Activated B cell treated with CpG ODN at 0.5 μM for 24 hours (primary cell): ENCODE results near the gene SMAD9. TPM values are rescaled to one million over a fixed set of nuclear protein-coding genes. Genes with fewer than 3 reads are reported as not detected.

Experiments used
- ATAC-seq: fragments of 200-7000 bp; cut with Tn5 transposase; one replicate; pipeline ENCODE4 v1.10.0; 2021; ENCODE audit warnings: low read depth, mild to moderate bottlenecking, moderate library complexity
- CTCF ChIA-PET: fragments of 350-600 bp; sonication (Branson Sonifier 250); formaldehyde crosslinking; loops from one replicate; lab custom pipeline; 2021; ENCODE audit warnings: antibody characterized with exemption; lab: Charles Lee
- POLR2A ChIA-PET: fragments of 350-600 bp; sonication (Branson Sonifier 250); formaldehyde crosslinking; loops from one replicate; lab custom pipeline; 2021; ENCODE audit warnings: antibody characterized with exemption; lab: Charles Lee
- DNase-seq: peaks from one replicate; pipeline ENCODE4 v3.0.0; 2022
- H3K27ac Mint-ChIP-seq: one replicate; pipeline ENCODE4 v1.8.0; 2020; ENCODE audit warnings: mixed read lengths
- H3K27me3 Mint-ChIP-seq: one replicate; pipeline ENCODE4 v1.8.0; 2021; ENCODE audit warnings: mixed read lengths
- H3K36me3 Mint-ChIP-seq: one replicate; pipeline ENCODE4 v1.8.0; 2021; ENCODE audit warnings: low read depth, mixed read lengths
- H3K4me1 Mint-ChIP-seq: one replicate; pipeline ENCODE4 v1.8.0; 2021; ENCODE audit warnings: mixed read lengths
- H3K4me3 Mint-ChIP-seq: one replicate; pipeline ENCODE4 v1.8.0; 2020; ENCODE audit warnings: mild to moderate bottlenecking, mixed read lengths
- H3K9me3 Mint-ChIP-seq: one replicate; pipeline ENCODE4 v1.8.0; 2020; ENCODE audit warnings: mixed read lengths
- CTCF ChIP-seq: fragments of 200-600 bp; IDR thresholded peaks from one replicate; pipeline ENCODE4 v1.8.0; 2022; ENCODE audit warnings: antibody characterized with exemption, mild to moderate bottlenecking
- intact Hi-C: fragments of 100-400 bp; cut with micrococcal nuclease; formaldehyde crosslinking; loops from one replicate; pipeline ENCODE4 v1.15.1; 2024
- total RNA-seq: library from RNA; stranded (reverse); gene quantifications from 2 replicates; pipeline ENCODE4 v1.2.3, GENCODE V29; 2022

Gene SMAD9
- total RNA-seq, 1 donor from 2014 or later, result not detected

- no peak for TF ChIP-seq CTCF
- Mint-ChIP-seq H3K4me1 (no peaks in the 10 kb centered on the region), H3K36me3 (no peaks in the 10 kb centered on the region), H3K4me3 (no peak overlapping the region), H3K27ac (no peak overlapping the region), H3K9me3 (no peaks in the 10 kb centered on the region), H3K27me3 (peaks cover 25% of the 10 kb centered on the region)
- no peak for ATAC-seq
- intact Hi-C loops, result no loop called here
- POLR2A ChIA-PET, result no interaction called here
- CTCF ChIA-PET, result interaction anchor here (0.8 kb wide), 1 partner anchor 37 kb away, joined by 3 read pairs; no protein-coding TSS in a partner anchor
- no peak for DNase-seq
These were observed 57.9 kb downstream of the SMAD9 start for GRCh38 chr13:36862002-36862685.

GRCh38 chr13:36859259-36859658 lies 60.8 kb downstream of the SMAD9 start:
- no peak for DNase-seq
- no peak for ATAC-seq
- no peak for TF ChIP-seq CTCF
- no peaks in the 10 kb centered on the region for H3K4me1 Mint-ChIP-seq
- no peaks in the 10 kb centered on the region for H3K9me3 Mint-ChIP-seq
- no peak overlapping the region for H3K4me3 Mint-ChIP-seq
- H3K27me3 Mint-ChIP-seq, result peaks cover 15% of the 10 kb centered on the region
- no peak overlapping the region for H3K27ac Mint-ChIP-seq
- CTCF ChIA-PET, result interaction anchor here (1.3 to 1.8 kb wide), 2 partner anchors 122 to 124 kb away, joined by 3 to 10 read pairs; no protein-coding TSS in a partner anchor
- intact Hi-C loops, result loop anchor here (2.0 kb wide), 1 partner anchor 1672 kb away; no protein-coding TSS in a partner anchor
- H3K36me3 Mint-ChIP-seq, result no peaks in the 10 kb centered on the region
- POLR2A ChIA-PET, result interaction anchor here (0.6 kb wide), 1 partner anchor 16 kb away, joined by 4 read pairs; no protein-coding TSS in a partner anchor

GRCh38 chr13:36858290-36858689 lies 61.7 kb downstream of the SMAD9 start:
- intact Hi-C loops, result loop anchor here (1.0 to 2.0 kb wide), 2 partner anchors 123 to 1673 kb away; no protein-coding TSS in a partner anchor
- Mint-ChIP-seq H3K27me3 (peaks cover 11% of the 10 kb centered on the region), H3K36me3 (no peaks in the 10 kb centered on the region), H3K27ac (no peak overlapping the region), H3K9me3 (no peaks in the 10 kb centered on the region), H3K4me1 (no peaks in the 10 kb centered on the region), H3K4me3 (no peak overlapping the region)
- TF ChIP-seq CTCF, result no peak
- DNase-seq (no peak), ATAC-seq (no peak)
- CTCF ChIA-PET, result interaction anchor here (1.3 to 1.8 kb wide), 2 partner anchors 123 to 125 kb away, joined by 3 to 10 read pairs; no protein-coding TSS in a partner anchor
- POLR2A ChIA-PET, result no interaction called here

GRCh38 chr13:36857253-36857652 lies 62.8 kb downstream of the SMAD9 start:
- DNase-seq (no peak), ATAC-seq (no peak)
- Mint-ChIP-seq H3K36me3 (no peaks in the 10 kb centered on the region), H3K4me1 (no peaks in the 10 kb centered on the region), H3K9me3 (no peaks in the 10 kb centered on the region), H3K27me3 (peaks cover 9% of the 10 kb centered on the region), H3K27ac (no peak overlapping the region), H3K4me3 (no peak overlapping the region)
- CTCF ChIA-PET, result no interaction called here
- intact Hi-C loops, result no loop called here
- TF ChIP-seq CTCF, result no peak
- POLR2A ChIA-PET, result no interaction called here

GRCh38 chr13:36850790-36851438 lies 69.1 kb downstream of the SMAD9 start:
- intact Hi-C loops, result no loop called here
- Mint-ChIP-seq H3K4me3 (no peak overlapping the region), H3K9me3 (no peaks in the 10 kb centered on the region), H3K4me1 (no peaks in the 10 kb centered on the region), H3K27ac (no peak overlapping the region), H3K36me3 (no peaks in the 10 kb centered on the region), H3K27me3 (no peaks in the 10 kb centered on the region)
- TF ChIP-seq CTCF, result no peak
- no peak for DNase-seq
- no peak for ATAC-seq
- POLR2A ChIA-PET, result no interaction called here
- CTCF ChIA-PET, result interaction anchor here (1.6 kb wide), 1 partner anchor 9 kb away, joined by 3 read pairs; no protein-coding TSS in a partner anchor
